Epithelial cell of esophagus (primary cell): ENCODE data around the gene CTBP2.

Experiments
- DNase-seq: peaks from one replicate; pipeline ENCODE4 v3.0.0; 2010; ENCODE audit warnings: low read depth
- H3K4me3 ChIP-seq: 2 replicates; pipeline ENCODE4 v1.5.1; 2011; ENCODE audit warnings: mild to moderate bottlenecking, low read length, control low read depth
- CTCF ChIP-seq: IDR thresholded peaks from 2 replicates; pipeline ENCODE4 v1.5.1; 2011; ENCODE audit warnings: low read depth, mild to moderate bottlenecking, low read length, control low read depth, inconsistent platforms; ENCODE audit not compliant: insufficient read depth; ENCODE audit errors: missing control alignments

CTBP2 gene

GRCh38 chr10:125091891-125092290 lies 68.5 kb downstream of the CTBP2 start:
- DNase-seq, result no peak
- no peak for TF ChIP-seq CTCF
- no peak overlapping the region for H3K4me3 ChIP-seq

- no peak overlapping the region for H3K4me3 ChIP-seq
- TF ChIP-seq CTCF, result no peak
- DNase-seq, result no peak
These were observed 70.9 kb downstream of the CTBP2 start for GRCh38 chr10:125089469-125089868.

- TF ChIP-seq CTCF, result no peak
- no peak overlapping the region for H3K4me3 ChIP-seq
- DNase-seq, result peak; percentile 19
These were observed 72.5 kb downstream of the CTBP2 start for GRCh38 chr10:125087897-125088215.

- TF ChIP-seq CTCF, result no peak
- no peak overlapping the region for H3K4me3 ChIP-seq
- DNase-seq, result peak; percentile 91
These were observed 73.0 kb downstream of the CTBP2 start for GRCh38 chr10:125087191-125087896.

- no peak for TF ChIP-seq CTCF
- DNase-seq, result no peak
- H3K4me3 ChIP-seq, result no peak overlapping the region
These were observed 73.7 kb downstream of the CTBP2 start for GRCh38 chr10:125086691-125087090.

- DNase-seq, result no peak
- no peak for TF ChIP-seq CTCF
- no peak overlapping the region for H3K4me3 ChIP-seq
These were observed 74.9 kb downstream of the CTBP2 start for GRCh38 chr10:125085258-125086054.

GRCh38 chr10:125084614-125085257 lies 75.6 kb downstream of the CTBP2 start:
- no peak for DNase-seq
- no peak for TF ChIP-seq CTCF
- H3K4me3 ChIP-seq, result no peak overlapping the region
